OCI-LY7 (cell line): ENCODE results near the gene SMIM15. TPM values are rescaled to one million over a fixed set of nuclear protein-coding genes. Genes with fewer than 3 reads are reported as not detected.

Experiments used
- BruUV-seq: library from RNA; stranded (reverse); fragments of 400-500 nt; replicated peaks from 2 replicates; lab custom pipeline; 2021; lab: Mats Ljungman, UMichigan
- CTCF ChIA-PET: fragments of 300-600 bp; sonication (Branson Sonifier 250); formaldehyde crosslinking; loops from one replicate; lab custom pipeline; 2022; ENCODE audit warnings: antibody characterized with exemption; ENCODE audit not compliant: unreplicated experiment; lab: Charles Lee
- POLR2A ChIA-PET: fragments of 300-600 bp; sonication (Branson Sonifier 250); formaldehyde crosslinking; loops from one replicate; lab custom pipeline; 2022; ENCODE audit warnings: antibody characterized with exemption; lab: Charles Lee
- DNase-seq: peaks from one replicate; pipeline ENCODE4 v3.0.0-alpha.2; 2015; ENCODE audit warnings: low spot score
- H2AFZ ChIP-seq: fragments of 200-600 bp; sonication (generic), shearing (Covaris generic); 2 replicates; pipeline ENCODE4 v1.6.1; 2014; ENCODE audit warnings: mild to moderate bottlenecking, antibody characterized with exemption, low read length, moderate library complexity
- H3K27ac ChIP-seq: fragments of 200-600 bp; sonication (generic); 2 replicates; pipeline ENCODE4 v1.5.1; 2014; ENCODE audit warnings: mixed run types, low read depth, mild to moderate bottlenecking, moderate library complexity, low read length, inconsistent platforms; ENCODE audit not compliant: poor library complexity, severe bottlenecking
- H3K36me3 ChIP-seq: fragments of 200-600 bp; sonication (generic); 2 replicates; pipeline ENCODE4 v1.6.1; 2014; ENCODE audit warnings: mild to moderate bottlenecking, antibody characterized with exemption, low read length, moderate library complexity, mixed read lengths; ENCODE audit not compliant: insufficient read depth
- H3K4me1 ChIP-seq: fragments of 200-600 bp; sonication (generic); 2 replicates; pipeline ENCODE4 v1.5.1; 2014; ENCODE audit warnings: mild to moderate bottlenecking, low read length; ENCODE audit not compliant: insufficient read depth, poor library complexity, severe bottlenecking
- H3K4me2 ChIP-seq: fragments of 200-600 bp; sonication (generic); 2 replicates; pipeline ENCODE4 v1.6.1; 2014; ENCODE audit warnings: mild to moderate bottlenecking, low read length
- H3K4me3 ChIP-seq: fragments of 200-600 bp; sonication (generic); 2 replicates; pipeline ENCODE4 v1.5.1; 2014; ENCODE audit warnings: mild to moderate bottlenecking, low read depth, low read length; ENCODE audit not compliant: poor library complexity, severe bottlenecking
- H3K79me2 ChIP-seq: fragments of 200-600 bp; sonication (generic); 2 replicates; pipeline ENCODE4 v1.6.1; 2016; ENCODE audit warnings: low read depth, mild to moderate bottlenecking, low read length, moderate library complexity, mixed read lengths; ENCODE audit not compliant: insufficient read depth
- H3K9me2 ChIP-seq: fragments of 200-600 bp; sonication (generic); 2 replicates; pipeline ENCODE4 v1.6.1; 2016; ENCODE audit warnings: mild to moderate bottlenecking, low read length, mixed read lengths; ENCODE audit not compliant: insufficient read depth
- H3K9me3 ChIP-seq: fragments of 200-600 bp; sonication (generic); 2 replicates; pipeline ENCODE4 v1.6.1; 2014; ENCODE audit warnings: mild to moderate bottlenecking, mixed run types, low read length, mixed read lengths
- H4K20me1 ChIP-seq: fragments of 200-600 bp; sonication (generic); 2 replicates; pipeline ENCODE4 v1.6.1; 2014; ENCODE audit warnings: mild to moderate bottlenecking, antibody characterized with exemption, low read length, moderate library complexity, mixed read lengths; ENCODE audit not compliant: insufficient read depth
- CTCF ChIP-seq: fragments of 200-600 bp; sonication (generic); conservative IDR thresholded peaks from 2 replicates; pipeline ENCODE4 v1.5.1; 2014; ENCODE audit warnings: mild to moderate bottlenecking, antibody characterized with exemption, low read length, moderate library complexity, mixed read lengths
- EZH2phosphoT487 ChIP-seq: fragments of 200-600 bp; sonication (generic); IDR thresholded peaks from 2 replicates; pipeline ENCODE4 v1.6.1; 2018; ENCODE audit warnings: low read depth, borderline replicate concordance, mild to moderate bottlenecking, mixed run types, antibody characterized with exemption, low read length, moderate library complexity, mixed read lengths
- intact Hi-C: fragments of 100-400 bp; cut with micrococcal nuclease; formaldehyde crosslinking; loops from one replicate; pipeline ENCODE4 v1.10.0; 2022; ENCODE audit not compliant: unreplicated experiment
- total RNA-seq, 2 experiments: library from RNA; depleted of rRNA in 1 of 2; stranded (reverse); fragments of >200 nt in 1 of 2; shearing (Covaris generic) in 1 of 2; gene quantifications; 2 replicates each; pipeline ENCODE4 v1.2.3, GENCODE V29; 2014 to 2022

The SMIM15 gene
- total RNA-seq, 2 experiments from 2014 or later: 39.4 to 47.9 TPM

GRCh38 chr5:61114441-61114840 lies 47.8 kb downstream of the SMIM15 start:
- no peak for DNase-seq
- H3K9me3 ChIP-seq: no peaks in the 10 kb centered on the region
- no TSS peak for BruUV-seq
- intact Hi-C loops: no loop called here
- H3K4me2 ChIP-seq: no peak overlapping the region
- no peaks in the 10 kb centered on the region for H3K36me3 ChIP-seq
- no peak overlapping the region for H3K4me3 ChIP-seq
- H3K9me2 ChIP-seq: no peaks in the 10 kb centered on the region
- H3K4me1 ChIP-seq: no peaks in the 10 kb centered on the region
- no peaks in the 10 kb centered on the region for H4K20me1 ChIP-seq
- H2AFZ ChIP-seq: no peak overlapping the region
- CTCF ChIA-PET: no interaction called here
- TF ChIP-seq CTCF (no peak), EZH2phosphoT487 (no peak)
- no peak overlapping the region for H3K27ac ChIP-seq
- no peaks in the 10 kb centered on the region for H3K79me2 ChIP-seq
- POLR2A ChIA-PET: no interaction called here

Other genes starting within 250 kb of the SMIM15 start
- 11.8 and 14.0 TPM in 2 replicates for gene ERCC8, start 217.4 kb downstream of the SMIM15 start, total RNA-seq (2014; rRNA removed; shearing (Covaris generic))
- 16.6 and 17.5 TPM in 2 replicates for gene ERCC8, start 217.4 kb downstream of the SMIM15 start, total RNA-seq (2022)
- gene NDUFAF2, start 217.3 kb downstream of the SMIM15 start, total RNA-seq (2014; rRNA removed; shearing (Covaris generic)): 20.8 and 34.8 TPM in 2 replicates
- gene NDUFAF2, start 217.3 kb downstream of the SMIM15 start, total RNA-seq (2022): 34.5 and 36.8 TPM in 2 replicates
- gene ZSWIM6, start 169.8 kb upstream of the SMIM15 start, total RNA-seq (2014; rRNA removed; shearing (Covaris generic)): 0.06 TPM in 1 of 2 replicates, not detected in the other
- 0.17 and 0.18 TPM in 2 replicates for gene ZSWIM6, start 169.8 kb upstream of the SMIM15 start, total RNA-seq (2022)